H1 (cell line): ENCODE measurements around the gene SLC25A4. TPM values are rescaled to one million over a fixed set of nuclear protein-coding genes. Genes with fewer than 3 reads are reported as not detected.

Experiments used
- CHD7 ChIP-seq: fragments of 300-600 bp; sonication (generic); IDR thresholded peaks from 2 replicates; pipeline ENCODE4 v1.7.1; 2012; ENCODE audit warnings: low read length, moderate library complexity, mild to moderate bottlenecking, inconsistent platforms; ENCODE audit not compliant: insufficient replicate concordance
- EGR1 ChIP-seq: IDR thresholded peaks from 2 replicates; pipeline ENCODE4 v1.6.1; 2011; ENCODE audit warnings: low read depth, low read length, borderline replicate concordance
- NANOG ChIP-seq: IDR thresholded peaks from 2 replicates; pipeline ENCODE4 v1.6.1; 2011; ENCODE audit warnings: low read length, low read depth, mild to moderate bottlenecking, inconsistent platforms; ENCODE audit not compliant: insufficient read depth, poor library complexity, severe bottlenecking
- polyA plus RNA-seq, 7 experiments: library from polyadenylated mRNA; depleted of rRNA in 3 of 7; stranded (reverse) in 5 of 7; unstranded in 2 of 7; fragments of >200 nt in 5 of 7; fragments of 200-250 nt in 2 of 7; gene quantifications; 1 replicate in 5 of 7; 2 replicates in 1 of 7; 4 replicates in 1 of 7; pipeline versions ENCODE4 v1.2.1 to v1.2.3, GENCODE V29; 2011 to 2013; ENCODE audit warnings: missing spikeins in 2 of 7, mixed read lengths in 2 of 7
- total RNA-seq: library from RNA; stranded (reverse); fragmentation: NEBNext Ultra II Directional; extraction: Animal tissue kit (Norgen Biotek cat#: 25700); gene quantifications from 2 replicates; pipeline ENCODE4 v1.2.1, GENCODE V29; 2021

The SLC25A4 gene
- total and polyA plus RNA-seq, 2 of the 8 experiments (the other 6 are each of a cell fraction or from before 2014, with no cell fraction given): 41.3 to 42.0 TPM

GRCh38 chr4:185099940-185100339, 43.1 kb upstream of the SLC25A4 start (continued):
- no peak for TF ChIP-seq CHD7
- TF ChIP-seq NANOG: no peak
- no peak for TF ChIP-seq EGR1
